Measurements from ENCODE around the gene CRYBB1.
"Not testable (repeated sequence)": the region's sequence is repeated elsewhere in the genome, so short reads cannot be mapped to it uniquely, and the experiment has no call there.

The CRYBB1 gene

DNA sequence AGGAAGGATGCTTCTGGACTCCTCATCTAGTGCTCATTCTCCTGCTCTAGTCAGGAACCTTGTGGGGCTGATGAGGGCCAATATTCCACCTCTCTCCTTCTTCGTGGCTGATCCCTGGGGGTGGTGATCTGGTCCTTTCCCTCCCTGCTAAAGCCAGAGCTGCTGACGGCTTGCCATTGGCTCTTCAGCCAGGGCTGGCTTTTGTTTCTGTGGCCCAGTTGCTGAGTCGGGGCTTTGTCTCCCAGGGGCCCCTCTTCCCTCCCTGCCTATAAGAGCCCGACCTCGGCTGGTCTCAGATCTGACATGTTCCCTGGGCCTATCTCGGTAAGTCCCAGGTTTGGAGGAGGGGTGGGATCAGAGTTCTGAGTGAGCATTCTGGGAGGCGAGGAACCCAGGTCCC lies 3.8 kb upstream of the CRYBB1 start, which contains the start of gene CRYBA4:
Gene CRYBA4 (plus strand): TSS at position 301 of the 400 bp plus-strand sequence. CDS start 634 bp downstream, outside the sequence.
- H3K36me3 ChIP-seq (ENCODE audit: insufficient read depth, low read length): no peaks in the 10 kb centered on the region
- no peak within 1 kb of the TSS for H3K9ac ChIP-seq (ENCODE audit: low read depth, low read length)
- peaks cover 19% of the 10 kb centered on the region for H3K4me1 ChIP-seq (ENCODE audit: insufficient read depth, low read length)
- H3K9me3 ChIP-seq (ENCODE audit: control insufficient read depth, insufficient read depth, low read length): no peaks in the 10 kb centered on the region

DNA sequence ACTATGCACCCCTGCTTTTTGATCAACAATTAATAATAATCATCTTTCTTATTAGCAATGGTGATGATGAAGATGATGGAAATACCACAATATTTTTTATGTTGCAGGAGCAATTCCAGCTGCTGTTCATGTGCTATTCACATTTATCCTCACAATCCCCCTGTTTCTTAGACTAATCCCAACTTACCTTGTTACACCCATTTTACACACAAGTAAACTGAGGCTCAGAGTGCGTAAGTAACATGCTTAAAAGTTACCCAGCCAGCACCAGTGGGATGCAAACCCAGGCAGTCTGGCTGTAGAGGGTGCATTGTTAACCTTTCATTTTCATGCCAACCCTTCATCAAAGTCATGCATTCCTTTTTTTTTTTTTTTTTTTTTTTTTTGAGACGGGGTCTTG lies 2.4 kb upstream of the CRYBB1 start:
- Histone ChIP-seq H3K4me1 (ENCODE audit: insufficient read depth, low read length) (peaks cover 28% of the 10 kb centered on the region), H3K36me3 (ENCODE audit: insufficient read depth, low read length) (no peaks in the 10 kb centered on the region), H3K9me3 (ENCODE audit: control insufficient read depth, insufficient read depth, low read length) (no peaks in the 10 kb centered on the region), H3K9ac (ENCODE audit: low read depth, low read length) (no peak overlapping the region)

DNA sequence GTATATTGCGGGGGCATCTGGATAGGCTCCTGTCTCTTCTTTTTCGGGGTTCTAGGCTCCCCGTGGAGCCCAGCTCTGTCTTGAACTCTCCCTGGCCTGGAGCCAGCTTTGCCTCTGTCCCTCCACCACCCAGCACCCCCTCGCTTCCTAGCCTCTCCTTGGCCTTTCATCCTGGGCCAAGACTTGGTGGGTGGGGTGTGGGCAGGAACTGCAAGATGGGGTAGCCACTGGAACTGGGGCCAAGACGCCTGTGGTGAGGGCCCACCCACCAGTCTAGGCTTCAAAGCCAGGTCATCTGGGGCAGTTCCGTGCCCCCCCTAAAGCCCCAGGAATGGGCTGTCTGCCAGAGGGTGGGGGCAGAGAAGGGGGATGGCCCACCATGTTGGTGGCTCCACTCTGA lies 1.7 kb upstream of the CRYBB1 start:
- Histone ChIP-seq H3K9ac (ENCODE audit: low read depth, low read length) (no peak overlapping the region), H3K36me3 (ENCODE audit: insufficient read depth, low read length) (no peaks in the 10 kb centered on the region), H3K4me1 (ENCODE audit: insufficient read depth, low read length) (peaks cover 33% of the 10 kb centered on the region), H3K9me3 (ENCODE audit: control insufficient read depth, insufficient read depth, low read length) (no peaks in the 10 kb centered on the region)

DNA sequence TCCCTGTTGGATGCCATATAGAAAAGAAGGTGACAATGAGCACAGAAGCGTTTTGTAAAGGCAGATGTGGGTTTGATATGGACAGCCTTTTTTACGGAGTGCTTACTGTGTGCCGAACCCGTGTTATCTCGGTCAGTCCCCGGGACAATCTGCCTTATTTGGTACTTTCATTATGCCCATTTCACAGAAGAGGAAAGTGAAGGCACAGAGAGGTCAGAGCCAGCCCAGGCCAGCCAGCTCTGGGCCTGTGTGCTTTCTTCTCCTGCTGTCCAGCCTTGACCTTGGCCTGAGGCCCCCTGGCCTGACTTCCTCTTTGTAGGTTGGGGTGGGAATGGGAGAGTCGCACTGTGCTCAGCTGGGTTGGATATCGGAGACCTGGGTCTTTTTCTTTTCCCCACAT lies 628 bp upstream of the CRYBB1 start:
- Histone ChIP-seq H3K9me3 (ENCODE audit: control insufficient read depth, insufficient read depth, low read length) (no peaks in the 10 kb centered on the region), H3K36me3 (ENCODE audit: insufficient read depth, low read length) (no peaks in the 10 kb centered on the region), H3K9ac (ENCODE audit: low read depth, low read length) (no peak overlapping the region), H3K4me1 (ENCODE audit: insufficient read depth, low read length) (peaks cover 33% of the 10 kb centered on the region)

DNA sequence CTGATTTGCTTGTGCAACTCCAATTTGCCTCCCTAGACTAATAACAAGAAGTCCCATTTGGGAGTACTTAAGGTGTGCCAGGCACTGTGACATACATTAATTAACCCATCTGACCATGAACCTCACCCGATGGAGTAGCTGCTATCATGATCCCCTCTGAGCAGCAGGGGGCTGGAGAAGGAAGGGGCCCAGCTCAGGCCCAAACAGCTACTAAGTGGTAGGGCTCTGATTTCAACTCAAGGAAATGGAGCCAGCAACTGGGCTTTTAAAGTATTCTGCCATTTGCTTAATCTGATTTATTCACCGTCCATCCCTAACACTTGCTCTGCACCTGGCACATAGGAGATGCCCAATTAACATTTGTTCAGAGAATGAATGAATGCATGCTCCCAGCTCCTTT lies 1.2 kb downstream of the CRYBB1 start:
- no peaks in the 10 kb centered on the region for H3K9me3 ChIP-seq (ENCODE audit: control insufficient read depth, insufficient read depth, low read length)
- peaks cover 45% of the 10 kb centered on the region for H3K4me1 ChIP-seq (ENCODE audit: insufficient read depth, low read length)
- H3K36me3 ChIP-seq (ENCODE audit: insufficient read depth, low read length): no peaks in the 10 kb centered on the region
- no peak overlapping the region for H3K9ac ChIP-seq (ENCODE audit: low read depth, low read length)

DNA sequence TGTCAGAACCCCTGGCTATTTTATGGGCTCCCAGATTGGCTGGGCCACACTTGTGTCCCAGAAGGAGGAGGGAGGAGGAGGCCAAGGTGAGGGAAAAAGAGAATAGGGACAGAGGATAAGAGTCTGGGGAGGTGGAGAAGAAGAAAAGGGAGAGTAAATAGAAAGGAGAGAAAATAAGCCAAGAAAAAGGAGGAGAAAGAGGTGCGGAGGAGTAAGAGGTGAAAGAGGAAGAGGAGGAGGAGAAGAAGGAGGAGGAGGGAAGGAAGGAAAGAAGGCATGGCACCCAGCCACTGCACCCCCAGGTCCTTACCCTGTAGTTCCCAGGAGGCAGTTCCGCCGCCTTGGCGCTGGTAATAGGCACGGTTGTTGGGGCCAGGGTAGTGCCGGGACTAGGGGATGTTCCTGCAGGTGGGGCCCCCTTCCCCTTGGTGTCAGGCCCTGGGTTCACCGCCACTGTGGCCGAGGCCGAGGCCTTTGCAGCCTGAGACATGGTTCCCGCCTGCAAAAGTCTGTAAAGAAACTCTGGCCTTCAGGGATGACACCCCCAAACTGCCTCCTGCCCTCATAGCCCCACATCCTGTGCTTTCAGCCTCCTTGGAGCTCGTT lies 1.9 kb downstream of the CRYBB1 start:
- peaks cover 41% of the 10 kb centered on the region for H3K4me1 ChIP-seq (ENCODE audit: insufficient read depth, low read length)
- H3K9me3 ChIP-seq (ENCODE audit: control insufficient read depth, insufficient read depth, low read length): no peaks in the 10 kb centered on the region
- H3K9ac ChIP-seq (ENCODE audit: low read depth, low read length): no peak overlapping the region
- H3K36me3 ChIP-seq (ENCODE audit: insufficient read depth, low read length): no peaks in the 10 kb centered on the region

DNA sequence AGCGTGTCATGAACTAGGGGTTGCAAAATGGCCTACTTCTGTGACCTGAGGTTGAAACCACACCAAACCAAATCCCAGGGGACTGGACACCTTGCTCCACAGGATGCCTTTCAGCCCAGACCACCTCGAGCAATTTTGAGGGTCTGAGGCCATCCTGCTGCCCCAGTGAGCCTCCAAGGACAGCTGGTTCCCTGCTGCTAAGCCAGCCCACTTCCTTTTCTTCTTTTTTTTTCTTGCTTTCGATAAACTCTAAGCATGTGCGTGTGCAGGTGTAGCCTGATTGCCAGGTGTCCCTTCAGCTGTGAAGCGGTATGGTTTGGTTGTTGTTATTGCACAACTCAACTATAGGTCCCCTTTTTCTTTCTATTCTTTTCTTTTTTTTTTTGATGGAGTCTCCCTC lies 2.7 kb downstream of the CRYBB1 start:
- Histone ChIP-seq H3K4me1 (ENCODE audit: insufficient read depth, low read length) (peaks cover 43% of the 10 kb centered on the region), H3K9ac (ENCODE audit: low read depth, low read length) (no peak overlapping the region), H3K9me3 (ENCODE audit: control insufficient read depth, insufficient read depth, low read length) (no peaks in the 10 kb centered on the region)

DNA sequence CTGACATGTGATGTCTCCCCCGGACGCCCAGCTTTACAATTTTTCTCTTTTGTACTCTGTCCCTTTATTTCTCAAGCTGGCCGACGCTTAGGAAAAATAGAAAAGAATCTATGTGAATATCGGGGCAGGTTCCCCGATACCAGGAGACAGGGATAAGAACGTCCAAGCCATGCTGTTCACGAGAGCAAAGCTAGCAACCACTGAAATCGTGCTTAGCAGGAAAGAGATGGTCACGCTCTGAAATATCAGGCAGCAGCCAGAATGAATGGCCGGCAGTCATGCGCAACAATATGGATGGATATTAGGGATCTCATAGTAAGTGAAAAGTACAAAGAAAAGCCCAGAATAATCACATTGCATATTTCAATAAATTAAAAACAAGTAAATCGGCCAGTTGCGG lies 3.5 kb downstream of the CRYBB1 start:
- H3K9me3 ChIP-seq (ENCODE audit: control insufficient read depth, insufficient read depth, low read length): no peaks in the 10 kb centered on the region
- H3K36me3 ChIP-seq (ENCODE audit: insufficient read depth, low read length): no peaks in the 10 kb centered on the region
- H3K9ac ChIP-seq (ENCODE audit: low read depth, low read length): no peak overlapping the region; the same call in 1 of the 2 replicates
- peaks cover 46% of the 10 kb centered on the region for H3K4me1 ChIP-seq (ENCODE audit: insufficient read depth, low read length)

More for the DNA sequence above, 2.7 kb downstream of the CRYBB1 start:
- no peaks in the 10 kb centered on the region for H3K36me3 ChIP-seq (ENCODE audit: insufficient read depth, low read length)

DNA sequence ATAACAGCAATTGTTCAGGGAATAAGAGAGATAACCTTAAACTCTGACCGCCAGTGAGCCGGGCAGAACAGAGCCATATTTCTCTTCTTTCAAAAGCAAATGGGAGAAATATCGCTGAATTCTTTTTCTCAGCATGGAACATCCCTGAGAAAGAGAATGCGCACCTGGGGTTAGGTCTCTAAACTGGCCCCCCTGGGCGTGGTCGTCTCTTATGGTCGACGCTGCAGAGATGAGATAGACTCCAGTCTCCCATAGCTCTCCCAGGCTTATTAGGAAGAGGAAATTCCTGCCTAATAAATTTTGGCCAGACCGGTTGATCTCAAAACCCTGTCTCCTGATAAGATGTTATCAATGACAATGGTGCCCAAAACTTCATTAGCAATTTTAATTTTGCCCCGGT lies 4.1 kb downstream of the CRYBB1 start:
- not testable (repeated sequence) for H3K9me3 ChIP-seq (ENCODE audit: control insufficient read depth, insufficient read depth, low read length); H3K9ac ChIP-seq (ENCODE audit: low read depth, low read length); H3K36me3 ChIP-seq (ENCODE audit: insufficient read depth, low read length)
- H3K4me1 ChIP-seq (ENCODE audit: insufficient read depth, low read length): peaks cover 50% of the 10 kb centered on the region

DNA sequence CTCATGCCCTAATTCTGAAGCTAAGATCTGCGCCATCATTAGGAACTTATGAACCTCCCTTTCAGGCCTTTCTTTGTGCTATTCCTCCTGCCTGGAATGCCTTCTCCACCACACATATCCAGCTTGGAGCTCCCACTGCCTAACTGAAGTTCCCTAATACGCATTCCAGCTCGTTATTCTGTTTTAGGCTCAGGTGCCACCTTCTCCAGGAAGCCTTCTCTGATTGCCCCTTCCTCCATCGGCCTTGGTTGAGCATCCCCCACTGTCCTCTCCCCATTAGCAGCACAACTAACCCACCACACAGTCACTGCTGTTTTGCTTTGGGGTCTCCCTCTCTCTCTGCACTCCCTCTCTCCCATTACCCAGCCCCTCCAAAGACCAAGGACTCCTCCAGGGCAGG lies 5.2 kb downstream of the CRYBB1 start:
- Histone ChIP-seq H3K9ac (ENCODE audit: low read depth, low read length) (no peak overlapping the region), H3K9me3 (ENCODE audit: control insufficient read depth, insufficient read depth, low read length) (no peaks in the 10 kb centered on the region), H3K36me3 (ENCODE audit: insufficient read depth, low read length) (no peaks in the 10 kb centered on the region), H3K4me1 (ENCODE audit: insufficient read depth, low read length) (peaks cover 57% of the 10 kb centered on the region)

DNA sequence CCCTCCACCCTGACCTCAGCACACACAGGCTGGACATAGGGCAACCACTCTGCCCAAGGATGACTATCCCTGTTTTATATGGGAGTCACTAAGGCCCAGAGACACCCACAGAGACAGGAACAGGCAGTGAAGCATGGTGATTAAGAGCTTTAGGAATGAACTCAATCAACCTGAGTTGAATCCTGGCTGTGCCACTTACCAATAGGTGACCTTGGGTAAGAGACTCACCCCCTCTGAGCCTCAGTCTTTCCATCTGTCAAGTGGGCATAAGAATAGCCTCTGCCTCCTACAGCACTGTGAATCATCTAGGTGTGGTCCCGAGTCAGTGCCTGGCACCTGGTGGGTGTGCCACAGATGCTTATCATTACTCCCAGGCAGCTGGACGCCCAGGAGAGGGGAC lies 6.8 kb downstream of the CRYBB1 start:
- Histone ChIP-seq H3K4me1 (ENCODE audit: insufficient read depth, low read length) (peaks cover 41% of the 10 kb centered on the region), H3K9me3 (ENCODE audit: control insufficient read depth, insufficient read depth, low read length) (no peaks in the 10 kb centered on the region), H3K9ac (ENCODE audit: low read depth, low read length) (no peak overlapping the region), H3K36me3 (ENCODE audit: insufficient read depth, low read length) (no peaks in the 10 kb centered on the region)

DNA sequence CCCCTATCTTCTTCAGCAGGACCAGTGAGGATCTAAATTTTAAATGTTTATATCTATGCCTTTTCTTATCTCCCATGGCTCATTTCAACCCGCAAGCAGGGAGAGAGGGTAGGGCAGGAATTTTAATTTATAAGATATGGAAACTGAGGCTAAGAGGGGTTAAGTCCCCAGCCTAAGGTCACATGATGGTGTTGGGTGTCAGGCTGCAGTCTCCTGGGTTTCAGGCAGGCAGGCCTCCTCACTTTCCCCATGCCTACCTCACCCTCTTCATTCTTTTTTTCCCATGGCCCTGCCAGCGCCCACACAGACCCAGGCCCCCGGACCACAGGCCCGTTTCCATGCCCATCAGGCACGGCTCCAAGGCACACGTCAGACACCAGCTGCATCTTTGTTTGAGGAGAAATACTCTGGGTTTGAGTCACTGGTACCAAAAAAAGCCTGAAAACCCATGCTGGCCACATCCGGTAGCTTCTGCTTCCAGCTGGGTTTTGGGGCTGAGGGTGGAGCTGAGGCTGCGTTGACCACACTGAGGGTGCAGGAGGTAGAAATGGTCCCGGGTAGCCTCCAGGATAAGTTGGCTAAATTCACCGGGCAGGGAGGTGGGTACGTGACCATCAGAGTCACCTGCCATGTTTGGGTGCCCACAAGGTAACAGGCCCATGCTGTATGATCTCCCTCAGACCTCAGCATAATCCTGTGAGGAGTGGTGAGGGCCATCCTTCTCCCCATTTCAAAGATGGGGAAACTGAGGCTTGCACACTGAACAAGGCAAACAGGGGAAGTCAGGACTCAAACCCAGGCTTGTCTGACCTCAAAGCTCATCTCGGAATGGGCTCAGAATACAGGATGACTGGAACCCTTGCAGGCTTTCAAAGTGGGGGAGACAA lies 7.5 kb downstream of the CRYBB1 start:
- Histone ChIP-seq H3K36me3 (ENCODE audit: insufficient read depth, low read length) (no peaks in the 10 kb centered on the region), H3K9me3 (ENCODE audit: control insufficient read depth, insufficient read depth, low read length) (no peaks in the 10 kb centered on the region), H3K4me1 (ENCODE audit: insufficient read depth, low read length) (peaks cover 40% of the 10 kb centered on the region), H3K9ac (ENCODE audit: low read depth, low read length) (no peak overlapping the region)

DNA sequence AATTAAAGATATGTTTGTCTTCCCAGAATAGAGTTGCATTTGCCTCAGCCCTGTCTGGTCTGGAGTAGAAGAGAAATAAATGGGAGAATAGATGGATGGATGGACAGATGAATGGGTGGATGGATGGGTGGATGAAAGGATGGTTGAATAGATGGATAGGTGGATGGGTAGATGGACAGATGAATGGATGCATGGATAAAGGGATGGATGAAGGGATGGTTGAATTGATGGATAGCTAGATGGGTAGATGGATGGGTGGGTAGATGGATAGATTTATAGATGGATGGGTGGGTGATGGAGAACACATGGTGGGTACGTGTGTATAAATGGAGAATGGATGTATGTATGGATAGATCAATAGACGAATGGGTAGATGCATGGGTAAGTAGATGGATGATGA lies 8.5 kb downstream of the CRYBB1 start:
- H3K9me3 ChIP-seq (ENCODE audit: control insufficient read depth, insufficient read depth, low read length): no peaks in the 10 kb centered on the region
- H3K4me1 ChIP-seq (ENCODE audit: insufficient read depth, low read length): peaks cover 34% of the 10 kb centered on the region
- no peaks in the 10 kb centered on the region for H3K36me3 ChIP-seq (ENCODE audit: insufficient read depth, low read length)
- no peak overlapping the region for H3K9ac ChIP-seq (ENCODE audit: low read depth, low read length)

DNA sequence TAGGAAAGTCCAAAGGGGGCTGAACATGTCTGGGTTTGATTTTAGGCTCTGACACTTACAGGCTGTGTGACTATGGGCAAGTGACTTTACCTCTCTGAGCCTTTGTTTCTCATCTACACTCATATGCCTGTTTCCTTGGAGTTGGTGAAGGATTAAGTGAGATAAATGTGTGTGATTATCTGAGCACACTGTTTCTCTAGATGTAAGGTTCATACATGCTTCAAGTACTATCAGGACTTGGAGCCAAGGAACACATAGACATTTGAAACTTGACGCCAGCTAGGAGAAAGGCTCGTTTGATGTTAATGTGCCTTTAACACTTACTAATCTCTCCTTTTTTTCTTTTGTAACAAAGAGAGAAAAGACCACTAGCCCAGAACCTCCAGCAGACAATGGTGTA lies 9.7 kb downstream of the CRYBB1 start:
- H3K9ac ChIP-seq (ENCODE audit: low read depth, low read length): no peak overlapping the region
- no peaks in the 10 kb centered on the region for H3K36me3 ChIP-seq (ENCODE audit: insufficient read depth, low read length)
- H3K4me1 ChIP-seq (ENCODE audit: insufficient read depth, low read length): peaks cover 33% of the 10 kb centered on the region
- no peaks in the 10 kb centered on the region for H3K9me3 ChIP-seq (ENCODE audit: control insufficient read depth, insufficient read depth, low read length)

DNA sequence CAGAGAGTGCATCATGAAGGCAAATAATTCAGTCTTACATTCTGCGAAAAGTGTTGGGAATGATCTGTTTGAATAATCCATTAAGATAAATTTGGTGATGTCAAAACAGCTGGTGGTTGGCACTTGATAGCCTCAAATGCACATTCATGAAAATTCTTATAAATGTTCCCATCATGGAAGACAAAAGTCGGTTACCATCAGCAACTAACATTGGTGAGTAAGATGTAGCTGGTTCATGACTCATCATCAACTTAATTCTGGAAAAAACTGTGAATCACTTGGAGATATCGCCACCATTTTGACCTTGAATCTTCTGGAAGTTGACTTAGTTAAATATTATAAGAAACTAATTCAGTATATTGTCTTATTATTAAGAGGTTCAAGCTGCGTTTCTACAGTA lies 11.2 kb downstream of the CRYBB1 start:
- H3K4me1 ChIP-seq (ENCODE audit: insufficient read depth, low read length): peaks cover 21% of the 10 kb centered on the region
- no peaks in the 10 kb centered on the region for H3K36me3 ChIP-seq (ENCODE audit: insufficient read depth, low read length)
- no peak overlapping the region for H3K9ac ChIP-seq (ENCODE audit: low read depth, low read length)
- H3K9me3 ChIP-seq (ENCODE audit: control insufficient read depth, insufficient read depth, low read length): no peaks in the 10 kb centered on the region

All from ES-I3 (cell line).